Skeletal muscle satellite cell (primary cell): ENCODE results near the gene CHFR.
A peak's percentile ranks its signal among the peaks of the same experiment; 100 is the strongest.
"Not testable (repeated sequence)": the region's sequence is repeated elsewhere in the genome, so short reads cannot be mapped to it uniquely, and the experiment has no call there.

ENCODE experiments used
- H3K27me3 ChIP-seq: 2 replicates; pipeline ENCODE4 v1.7.0; 2013; ENCODE audit warnings: low read length; ENCODE audit not compliant: control insufficient read depth, insufficient read depth
- H3K36me3 ChIP-seq: 2 replicates; pipeline ENCODE4 v1.7.0; 2013; ENCODE audit warnings: mild to moderate bottlenecking, control low read depth, low read length; ENCODE audit not compliant: insufficient read depth
- H3K4me1 ChIP-seq: 2 replicates; pipeline ENCODE4 v1.7.0; 2013; ENCODE audit warnings: low read length; ENCODE audit not compliant: control insufficient read depth, insufficient read depth
- H3K4me2 ChIP-seq: 2 replicates; pipeline ENCODE4 v1.7.0; 2013; ENCODE audit warnings: mild to moderate bottlenecking, low read length
- H3K4me3 ChIP-seq: 2 replicates; pipeline ENCODE4 v1.7.0; 2013; ENCODE audit warnings: low read length
- H3K9ac ChIP-seq: 2 replicates; pipeline ENCODE4 v1.7.0; 2013; ENCODE audit warnings: mild to moderate bottlenecking, low read depth, low read length, moderate library complexity
- H3K9me3 ChIP-seq: replicated peaks from 2 replicates; pipeline ENCODE4 v1.7.0; 2013; ENCODE audit warnings: mild to moderate bottlenecking, control low read depth, low read length

Gene CHFR

DNA sequence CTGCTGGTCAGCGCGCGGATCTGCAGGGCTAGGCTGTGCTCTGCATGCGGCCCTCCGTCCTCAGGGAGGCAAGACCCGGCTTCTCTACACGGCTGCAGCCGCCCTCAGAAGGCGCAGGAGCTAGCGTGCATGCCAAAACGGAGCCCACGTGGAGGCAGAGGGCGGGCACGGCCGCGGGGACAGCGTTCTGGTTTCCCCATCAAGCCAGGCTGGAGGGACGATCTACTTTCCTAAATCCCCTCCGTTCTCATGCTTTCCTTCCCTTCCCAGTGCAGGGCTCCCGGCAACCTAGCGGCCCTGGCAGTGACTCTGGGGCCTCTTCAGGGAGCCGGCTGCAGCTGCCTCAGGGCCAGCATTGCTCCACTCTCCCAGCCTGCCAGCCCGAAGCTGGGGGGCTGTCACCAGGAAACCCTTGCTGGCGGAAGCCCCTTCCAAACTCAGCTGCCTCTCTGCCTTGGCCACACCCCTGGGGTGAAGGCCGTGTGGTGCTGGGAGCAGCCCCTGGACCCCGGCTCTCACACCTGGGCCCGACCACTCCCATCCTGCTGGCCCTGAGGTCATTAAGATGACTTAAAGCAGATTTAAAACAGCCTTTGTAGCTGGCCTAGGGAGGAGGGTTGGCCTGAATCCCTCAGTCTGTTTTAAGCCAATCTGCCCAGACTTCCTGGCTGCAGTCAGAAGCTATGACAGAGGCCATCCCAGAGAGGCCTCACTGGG, 49.6 kb downstream of the CHFR start:
- Histone ChIP-seq H3K36me3 (peaks cover 66% of the 10 kb centered on the region), H3K4me1 (no peaks in the 10 kb centered on the region), H3K27me3 (no peaks in the 10 kb centered on the region), H3K9me3 (no peaks in the 10 kb centered on the region), H3K9ac (no peak overlapping the region), H3K4me2 (no peak overlapping the region), H3K4me3 (no peak overlapping the region)

DNA sequence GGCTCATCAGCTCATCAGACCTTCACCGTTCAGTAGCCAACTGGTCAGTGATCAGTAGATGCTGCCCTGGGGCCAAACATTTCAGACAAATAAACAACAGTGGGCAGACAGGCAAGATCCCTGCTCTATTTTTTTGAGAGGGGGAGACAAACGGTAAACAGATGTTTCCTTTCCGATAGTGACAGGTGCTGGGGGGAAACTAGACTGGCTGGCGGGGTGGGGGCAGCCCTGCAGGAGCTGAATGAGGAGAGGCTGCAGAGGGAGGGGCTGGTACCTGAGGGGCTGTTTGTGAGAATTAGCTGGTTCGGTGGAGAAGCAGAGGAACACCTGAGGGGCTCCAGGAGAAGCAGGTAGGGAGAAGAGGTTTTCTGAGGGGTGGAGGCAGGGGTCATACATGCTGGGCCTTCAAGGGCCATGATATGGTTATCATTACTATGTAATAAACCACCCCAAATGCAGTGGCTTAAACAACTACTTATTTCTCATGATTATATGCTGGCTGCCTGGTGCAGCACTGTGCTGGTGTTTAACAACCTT, 50.5 kb downstream of the CHFR start:
- Histone ChIP-seq H3K9ac (no peak overlapping the region), H3K27me3 (no peaks in the 10 kb centered on the region), H3K9me3 (no peaks in the 10 kb centered on the region), H3K36me3 (peaks cover 61% of the 10 kb centered on the region), H3K4me3 (no peak overlapping the region), H3K4me2 (no peak overlapping the region), H3K4me1 (no peaks in the 10 kb centered on the region)

DNA sequence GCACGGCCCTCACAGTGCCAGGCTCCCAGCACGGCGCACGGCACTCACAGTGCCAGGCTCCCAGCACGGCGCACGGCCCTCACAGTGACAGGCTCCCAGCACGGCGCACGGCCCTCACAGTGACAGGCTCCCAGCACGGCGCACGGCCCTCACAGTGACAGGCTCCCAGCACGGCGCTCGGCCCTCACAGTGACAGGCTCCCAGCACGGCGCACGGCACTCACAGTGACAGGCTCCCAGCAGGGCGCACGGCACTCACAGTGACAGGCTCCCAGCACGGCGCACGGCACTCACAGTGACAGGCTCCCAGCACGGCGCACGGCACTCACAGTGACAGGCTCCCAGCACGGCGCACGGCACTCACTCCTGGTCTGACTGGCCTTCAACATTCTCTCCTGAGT, 51.2 kb downstream of the CHFR start:
- not testable (repeated sequence) for H3K4me1 ChIP-seq, H3K27me3 ChIP-seq, H3K4me3 ChIP-seq, H3K9ac ChIP-seq, H3K4me2 ChIP-seq, H3K9me3 ChIP-seq
- H3K36me3 ChIP-seq: peaks cover 56% of the 10 kb centered on the region

DNA sequence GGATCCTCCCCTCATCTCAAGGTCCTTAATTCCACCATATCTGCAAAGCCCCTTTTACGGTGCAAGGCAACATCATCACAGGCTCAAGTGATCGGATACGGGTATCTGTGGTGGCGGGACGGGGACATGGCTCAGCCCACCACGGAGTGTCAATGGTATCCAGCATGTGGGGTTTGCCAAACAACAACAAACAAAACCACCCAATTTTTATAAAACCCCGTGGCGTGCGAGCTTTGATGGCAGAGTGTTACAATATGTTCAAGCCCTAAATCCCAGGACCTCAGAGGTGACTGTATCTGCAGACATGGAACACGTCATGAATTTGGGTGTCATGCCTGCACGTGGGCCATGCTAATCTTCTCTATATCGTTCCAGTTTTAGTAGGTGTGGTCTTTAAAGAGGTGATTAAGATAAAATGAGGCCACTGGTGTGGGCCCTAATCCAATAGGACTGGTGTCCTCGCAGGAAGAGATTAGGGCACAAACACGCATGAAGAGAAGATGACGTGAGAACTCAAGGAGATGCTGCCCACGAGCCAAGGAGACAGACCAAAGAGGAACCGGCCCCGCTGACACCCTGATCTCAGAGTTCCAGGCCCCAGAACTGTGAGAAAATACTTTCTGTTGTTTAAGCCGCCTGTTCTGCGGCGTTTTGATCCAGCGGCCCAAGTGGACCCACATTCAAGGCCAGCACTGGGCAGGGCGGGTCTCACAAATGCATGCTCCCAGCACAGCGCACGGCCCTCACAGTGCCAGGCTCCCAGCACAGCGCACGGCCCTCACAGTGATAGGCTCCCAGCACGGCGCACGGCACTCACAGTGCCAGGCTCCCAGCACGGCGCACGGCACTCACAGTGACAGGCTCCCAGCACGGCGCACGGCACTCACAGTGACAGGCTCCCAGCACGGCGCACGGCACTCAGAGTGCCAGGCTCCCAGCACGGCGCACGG, 52.1 kb downstream of the CHFR start:
- Histone ChIP-seq H3K36me3 (peaks cover 49% of the 10 kb centered on the region), H3K4me3 (no peak overlapping the region), H3K9me3 (no peaks in the 10 kb centered on the region), H3K4me1 (no peaks in the 10 kb centered on the region), H3K9ac (no peak overlapping the region), H3K4me2 (no peak overlapping the region), H3K27me3 (no peaks in the 10 kb centered on the region)

DNA sequence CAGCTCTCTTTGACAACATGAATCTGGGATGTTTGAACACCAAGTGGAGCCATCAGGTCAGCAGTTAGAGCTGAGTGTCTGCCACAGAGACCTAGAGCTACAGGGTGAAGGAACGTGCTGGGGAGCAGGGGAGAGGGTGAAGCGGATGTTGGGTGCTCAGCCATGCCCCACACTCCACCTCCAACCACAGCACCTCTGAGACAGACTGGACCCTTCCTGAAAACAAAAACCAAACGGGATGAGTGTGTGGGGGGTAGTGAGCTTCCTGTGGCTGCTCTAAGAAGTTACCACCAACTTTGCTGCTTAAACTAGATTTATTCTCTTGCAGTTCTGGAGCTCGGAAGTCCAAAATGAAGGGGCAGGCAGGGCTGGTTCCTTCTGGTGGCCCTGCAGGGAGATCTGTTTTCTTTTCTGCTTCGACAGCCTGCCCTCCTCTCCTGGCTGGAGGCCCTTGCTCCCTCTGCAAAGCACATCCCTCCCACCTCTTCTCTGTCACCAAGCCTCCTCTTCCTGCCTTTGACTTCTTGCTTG, 53.2 kb downstream of the CHFR start:
- Histone ChIP-seq H3K4me2 (no peak overlapping the region), H3K4me3 (no peak overlapping the region), H3K9me3 (no peaks in the 10 kb centered on the region), H3K27me3 (no peaks in the 10 kb centered on the region), H3K9ac (no peak overlapping the region), H3K4me1 (peaks cover 3% of the 10 kb centered on the region), H3K36me3 (peaks cover 38% of the 10 kb centered on the region)

DNA sequence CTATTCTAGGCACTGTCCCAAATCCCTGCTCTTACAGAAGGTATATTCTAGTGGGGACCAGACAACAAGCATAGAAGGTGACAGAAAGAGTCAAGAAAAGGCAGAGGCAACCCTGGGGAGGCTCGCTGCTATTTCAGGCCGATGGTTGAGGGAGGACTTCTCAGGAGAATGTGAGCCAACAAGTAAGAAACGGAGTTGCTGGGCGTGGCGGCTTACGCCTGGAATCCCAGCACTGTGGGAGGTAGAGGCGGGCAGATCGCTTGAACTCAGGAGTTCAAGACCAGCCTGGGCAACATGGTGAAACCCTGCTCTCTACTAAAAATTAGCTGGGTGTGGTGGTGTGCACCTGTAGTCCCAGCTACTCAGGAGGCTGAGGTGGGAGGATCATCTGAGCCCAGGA, 54.1 kb downstream of the CHFR start:
- Histone ChIP-seq H3K4me3 (no peak overlapping the region), H3K9ac (no peak overlapping the region), H3K4me1 (peaks cover 3% of the 10 kb centered on the region), H3K27me3 (no peaks in the 10 kb centered on the region), H3K36me3 (peaks cover 30% of the 10 kb centered on the region), H3K9me3 (no peaks in the 10 kb centered on the region), H3K4me2 (no peak overlapping the region)

DNA sequence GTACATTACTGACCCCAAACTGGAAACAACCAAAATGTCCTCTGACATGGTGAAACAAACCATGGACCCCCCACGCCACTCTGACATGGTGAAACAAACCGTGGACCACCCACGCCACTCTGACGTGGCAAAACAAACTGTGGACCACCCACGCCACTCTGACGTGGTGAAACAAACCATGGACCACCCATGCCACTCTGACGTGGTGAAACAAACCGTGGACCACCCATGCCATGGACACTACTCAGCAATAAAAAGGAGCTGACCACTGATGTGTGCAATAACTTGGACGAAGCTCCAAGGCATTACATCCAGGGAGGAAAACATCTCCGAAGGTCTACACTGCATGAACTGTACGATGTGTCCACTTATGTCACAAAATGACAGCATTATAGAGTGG, 55.6 kb downstream of the CHFR start:
- no peaks in the 10 kb centered on the region for H3K9me3 ChIP-seq
- H3K4me2 ChIP-seq: no peak overlapping the region
- no peaks in the 10 kb centered on the region for H3K27me3 ChIP-seq
- H3K4me3 ChIP-seq: no peak overlapping the region
- H3K9ac ChIP-seq: no peak overlapping the region
- H3K36me3 ChIP-seq: peaks cover 28% of the 10 kb centered on the region
- peaks cover 13% of the 10 kb centered on the region for H3K4me1 ChIP-seq

DNA sequence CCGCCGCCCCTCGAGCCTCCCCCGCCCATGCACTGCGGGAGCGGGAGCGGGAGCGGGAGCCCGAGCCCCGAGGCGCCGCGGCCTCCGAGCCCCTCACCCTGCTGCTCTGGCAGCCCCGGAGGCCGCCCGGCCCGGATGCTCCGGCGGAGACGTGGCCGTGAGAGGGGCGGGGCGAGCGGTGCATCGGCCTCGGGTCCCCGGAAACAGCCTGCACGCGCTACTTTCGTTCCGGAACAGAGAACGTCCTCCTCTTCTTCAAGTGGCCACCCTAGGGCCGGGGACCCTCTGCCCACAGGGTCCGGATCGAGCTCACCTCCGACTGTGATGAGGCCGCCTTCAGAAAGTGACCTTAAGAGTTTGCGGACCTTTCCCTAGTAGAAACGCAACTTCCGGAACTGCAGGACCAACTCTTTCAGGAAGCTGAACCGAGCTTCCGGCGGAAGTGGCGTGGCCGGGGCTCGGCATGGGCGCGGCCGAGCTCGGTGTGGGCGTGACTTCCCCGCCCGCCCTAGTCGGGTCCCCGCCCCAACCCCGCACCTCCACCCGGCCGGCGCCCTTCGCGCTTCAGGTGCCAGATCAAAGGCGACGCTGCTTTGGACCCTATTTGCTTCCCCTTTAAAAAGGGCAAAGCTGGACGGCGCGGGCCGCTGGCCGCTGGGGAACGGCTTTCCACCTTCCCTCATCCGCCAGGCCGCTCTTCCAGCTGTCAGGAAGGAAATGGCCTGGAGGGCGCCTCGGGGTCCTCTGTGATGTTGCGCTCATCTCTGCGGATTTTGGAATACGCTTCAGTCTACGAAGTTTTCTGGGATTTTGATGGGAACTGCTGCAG, 58.5 kb downstream of the CHFR start, which contains the start of gene GOLGA3:
TSS of gene GOLGA3 (minus strand) at position 164 of the 829 bp plus-strand sequence. CDS start 6,741 bp downstream, outside the sequence.
- Histone ChIP-seq H3K4me2 (peak within 1 kb of the TSS; percentile 88), H3K9me3 (no peaks in the 10 kb centered on the region), H3K4me1 (peaks cover 30% of the 10 kb centered on the region), H3K27me3 (no peaks in the 10 kb centered on the region), H3K4me3 (peak within 1 kb of the TSS; percentile 85), H3K36me3 (peaks cover 51% of the 10 kb centered on the region), H3K9ac (peak within 1 kb of the TSS; percentile 96)

DNA sequence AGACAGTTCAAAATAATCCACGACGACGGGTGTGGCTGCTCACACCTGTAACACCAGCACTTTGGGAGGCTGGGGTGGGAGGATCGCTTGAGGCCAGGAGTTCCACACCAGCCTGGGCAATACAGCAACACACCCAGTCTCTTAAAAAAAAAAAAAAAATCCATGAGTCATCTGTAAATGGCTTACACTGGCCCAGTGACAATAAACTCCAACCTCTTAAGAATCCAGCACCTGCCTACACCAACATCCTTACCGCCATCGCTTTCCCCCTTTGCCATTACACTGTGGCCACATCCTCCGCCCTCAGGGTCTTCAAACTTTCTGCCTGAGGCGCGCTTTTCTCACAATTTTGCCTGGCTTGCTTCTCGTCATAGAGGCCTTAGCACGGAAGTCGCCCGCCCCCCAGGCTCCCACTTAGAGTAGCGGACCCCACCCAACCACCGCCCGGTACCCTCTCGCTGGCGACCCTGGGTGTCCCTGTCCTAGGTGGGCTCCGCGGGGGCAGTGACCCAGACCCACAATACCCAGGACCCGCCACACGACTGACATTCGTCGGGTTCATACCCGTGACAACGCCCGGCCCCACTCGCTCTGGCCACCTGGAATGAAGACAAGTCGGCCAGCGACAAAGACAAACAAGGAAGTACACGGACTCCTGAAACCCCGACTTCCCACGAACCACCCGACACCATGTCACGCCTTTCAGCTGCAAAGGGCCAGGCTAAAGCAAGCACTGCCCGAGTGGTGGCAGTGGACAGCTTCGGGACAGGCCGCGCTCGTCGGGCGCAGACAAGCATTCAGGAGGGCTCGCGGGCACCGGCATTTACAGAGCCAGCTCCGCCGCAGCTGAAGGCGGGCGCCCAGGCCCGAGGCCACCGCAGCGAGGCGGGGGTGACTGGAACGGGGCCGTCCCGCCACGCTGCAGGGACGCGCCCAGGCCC, 59.4 kb downstream of the CHFR start:
- peaks cover 30% of the 10 kb centered on the region for H3K4me1 ChIP-seq
- H3K4me2 ChIP-seq: peak overlapping the region; percentile 88
- peaks cover 45% of the 10 kb centered on the region for H3K36me3 ChIP-seq
- no peaks in the 10 kb centered on the region for H3K9me3 ChIP-seq
- H3K4me3 ChIP-seq: peak overlapping the region; percentile 85
- no peaks in the 10 kb centered on the region for H3K27me3 ChIP-seq
- peak overlapping the region; percentile 96 for H3K9ac ChIP-seq

DNA sequence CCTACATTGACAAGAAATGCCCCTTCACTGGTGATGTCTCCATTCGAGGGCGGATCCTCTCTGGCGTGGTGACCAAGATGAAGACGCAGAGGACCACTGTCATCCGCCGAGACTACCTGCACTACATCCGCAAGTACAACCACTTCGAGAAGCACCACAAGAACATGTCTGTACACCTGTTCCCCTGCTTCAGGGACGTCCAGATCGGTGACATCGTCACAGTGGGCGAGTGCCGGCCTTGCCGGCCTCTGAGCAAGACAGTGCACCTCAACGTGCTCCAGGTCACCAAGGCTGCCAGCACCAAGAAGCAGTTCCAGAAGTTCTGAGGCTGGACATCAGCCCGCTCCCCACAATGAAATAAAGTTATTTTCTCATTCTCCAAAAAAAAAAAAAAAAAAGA, 61.5 kb downstream of the CHFR start:
- H3K4me1 ChIP-seq: peaks cover 30% of the 10 kb centered on the region
- H3K36me3 ChIP-seq: peaks cover 46% of the 10 kb centered on the region
- H3K4me3 ChIP-seq: no peak overlapping the region
- H3K4me2 ChIP-seq: no peak overlapping the region
- no peak overlapping the region for H3K9ac ChIP-seq
- H3K27me3 ChIP-seq: no peaks in the 10 kb centered on the region
- no peaks in the 10 kb centered on the region for H3K9me3 ChIP-seq
